Measurements from ENCODE around the gene NDUFB6. TPM values are rescaled to one million over a fixed set of nuclear protein-coding genes. Genes with fewer than 3 reads are reported as not detected.

The NDUFB6 gene
- total and polyA plus RNA-seq, 7 donors: 59.6 to 90.8 (median 75.4) TPM

GRCh38 chr9:32566770-32567169 is 6.2 kb downstream of the NDUFB6 start:
- Histone ChIP-seq H3K4me1 (peaks cover 15% of the 10 kb centered on the region), H3K36me3 (ENCODE audit: insufficient read depth in 1 of 2, low read depth in 1 of 2) (peaks cover 12 to 52% of the 10 kb centered on the region in 2 donors), H3K27me3 (ENCODE audit: insufficient read depth in 3 of 3, low read length in 2 of 3) (no peaks in the 10 kb centered on the region), H3K27ac (no peak overlapping the region), H3K4me3 (no peak overlapping the region), H3K9me3 (no peaks in the 10 kb centered on the region)
- 89 to 95% (median 93%) methylated on average over 26 of the region's 26 CpGs for WGBS, 3 donors
- intact Hi-C loops (cut with DNase I): no loop called here
- ATAC-seq (no peak), DNase-seq (no peak)
- TF ChIP-seq CTCF (IDR thresholded peaks at IDR 0.05): no peak

GRCh38 chr9:32565967-32566366 is 7.0 kb downstream of the NDUFB6 start:
- peaks cover 7% of the 10 kb centered on the region for H3K4me1 ChIP-seq
- H3K4me3 ChIP-seq: no peak overlapping the region
- no peak for TF ChIP-seq CTCF (IDR thresholded peaks at IDR 0.05)
- H3K9me3 ChIP-seq: no peaks in the 10 kb centered on the region
- DNase-seq: no peak
- 89 to 94% (median 93%) methylated on average over 6 of the region's 6 CpGs for WGBS, 3 donors
- intact Hi-C loops (cut with DNase I): no loop called here
- H3K27ac ChIP-seq: no peak overlapping the region
- peaks cover 12 to 52% of the 10 kb centered on the region in 2 donors for H3K36me3 ChIP-seq (ENCODE audit: insufficient read depth in 1 of 2, low read depth in 1 of 2)
- ATAC-seq: no peak
- no peaks in the 10 kb centered on the region for H3K27me3 ChIP-seq (ENCODE audit: insufficient read depth in 3 of 3, low read length in 2 of 3)

- H3K4me3 ChIP-seq: no peak overlapping the region
- H3K27ac ChIP-seq: no peak overlapping the region
- DNase-seq (no peak), ATAC-seq (no peak)
- no peak for TF ChIP-seq CTCF (IDR thresholded peaks at IDR 0.05)
- no peaks in the 10 kb centered on the region for H3K27me3 ChIP-seq (ENCODE audit: insufficient read depth in 3 of 3, low read length in 2 of 3)
- 64 to 69% (median 66%) methylated on average over 3 of the region's 3 CpGs for WGBS, 3 donors
- no peaks in the 10 kb centered on the region for H3K9me3 ChIP-seq
- intact Hi-C loops (cut with DNase I): no loop called here
- peaks cover 2 to 5% of the 10 kb centered on the region in 2 donors for H3K36me3 ChIP-seq (ENCODE audit: insufficient read depth in 1 of 2, low read depth in 1 of 2)
- H3K4me1 ChIP-seq: peaks cover 8% of the 10 kb centered on the region
These were observed 14.5 kb downstream of the NDUFB6 start for GRCh38 chr9:32558408-32558934.

GRCh38 chr9:32554591-32554990 is 18.4 kb downstream of the NDUFB6 start:
- no peak overlapping the region for H3K4me3 ChIP-seq
- no peak for TF ChIP-seq CTCF (IDR thresholded peaks at IDR 0.05)
- peaks cover 2 to 5% of the 10 kb centered on the region in 2 donors for H3K36me3 ChIP-seq (ENCODE audit: insufficient read depth in 1 of 2, low read depth in 1 of 2)
- peaks cover 20% of the 10 kb centered on the region for H3K4me1 ChIP-seq
- H3K9me3 ChIP-seq: no peaks in the 10 kb centered on the region
- intact Hi-C loops (cut with DNase I): no loop called here
- no peak overlapping the region for H3K27ac ChIP-seq
- H3K27me3 ChIP-seq (ENCODE audit: insufficient read depth in 3 of 3, low read length in 2 of 3): no peaks in the 10 kb centered on the region
- no peak for ATAC-seq
- no peak for DNase-seq

GRCh38 chr9:32554107-32554506 is 18.9 kb downstream of the NDUFB6 start:
- 87 to 97% (median 89%) methylated on average over 2 of the region's 2 CpGs for WGBS, 3 donors
- Histone ChIP-seq H3K27ac (no peak overlapping the region), H3K4me3 (no peak overlapping the region), H3K9me3 (no peaks in the 10 kb centered on the region), H3K27me3 (ENCODE audit: insufficient read depth in 3 of 3, low read length in 2 of 3) (no peaks in the 10 kb centered on the region), H3K36me3 (ENCODE audit: insufficient read depth in 1 of 2, low read depth in 1 of 2) (peaks cover 2 to 6% of the 10 kb centered on the region in 2 donors), H3K4me1 (peaks cover 22% of the 10 kb centered on the region)
- no peak for TF ChIP-seq CTCF (IDR thresholded peaks at IDR 0.05)
- ATAC-seq: no peak
- no peak for DNase-seq
- intact Hi-C loops (cut with DNase I): no loop called here

All from psoas muscle (tissue), 8 donors.